Immature natural killer cell (primary cell): ENCODE results near the gene MYO5B. TPM values are rescaled to one million over a fixed set of nuclear protein-coding genes. Genes with fewer than 3 reads are reported as not detected.
A peak's percentile ranks its signal among the peaks of the same experiment; 100 is the strongest.

Experiments
- DNase-seq, 3 donors: peaks; one replicate each; pipeline ENCODE4 v3.0.0; 2022; ENCODE audit warnings: mixed read lengths in 1 of 3
- H3K27ac Mint-ChIP-seq, 6 donors: one replicate each; pipeline ENCODE4 v1.8.0; 2020; ENCODE audit warnings: mixed read lengths in 6 of 6, mild to moderate bottlenecking in 5 of 6, inconsistent platforms in 4 of 6, moderate library complexity in 3 of 6
- H3K27me3 Mint-ChIP-seq, 3 donors: one replicate each; pipeline ENCODE4 v1.8.0; 2020 to 2021; ENCODE audit warnings: low read depth in 3 of 3, mild to moderate bottlenecking in 3 of 3, mixed read lengths in 3 of 3, moderate library complexity in 3 of 3, inconsistent platforms in 1 of 3
- H3K36me3 Mint-ChIP-seq, 3 donors: one replicate each; pipeline ENCODE4 v1.8.0; 2020; ENCODE audit warnings: mixed read lengths in 3 of 3, inconsistent platforms in 2 of 3, mild to moderate bottlenecking in 2 of 3
- H3K4me1 Mint-ChIP-seq, 2 donors: one replicate each; pipeline ENCODE4 v1.8.0; 2020; ENCODE audit warnings: inconsistent platforms in 2 of 2, mild to moderate bottlenecking in 2 of 2, mixed read lengths in 2 of 2, moderate library complexity in 1 of 2
- H3K4me3 Mint-ChIP-seq, 5 donors: one replicate each; pipeline ENCODE4 v1.8.0; 2020; ENCODE audit warnings: mild to moderate bottlenecking in 5 of 5, mixed read lengths in 5 of 5, inconsistent platforms in 3 of 5, moderate library complexity in 3 of 5
- H3K9me3 Mint-ChIP-seq, 6 donors: one replicate each; pipeline ENCODE4 v1.8.0; 2020; ENCODE audit warnings: mild to moderate bottlenecking in 6 of 6, mixed read lengths in 6 of 6, inconsistent platforms in 4 of 6, moderate library complexity in 3 of 6
- polyA plus RNA-seq, 3 donors: library from polyadenylated mRNA; unstranded; fragments of 300-500 nt; fragmentation: Illumina TruSeq; gene quantifications; one replicate each; pipeline ENCODE4 v1.2.3, GENCODE V29; 2021

The MYO5B gene
- polyA plus RNA-seq, 3 donors from 2014 or later = 0.04 TPM; not detected in 2

GRCh38 chr18:49847524-49847923 lies 347.4 kb downstream of the MYO5B start:
- H3K4me3 Mint-ChIP-seq = no peak overlapping the region
- no peak for DNase-seq
- no peaks in the 10 kb centered on the region for H3K36me3 Mint-ChIP-seq
- peaks cover 12 to 22% of the 10 kb centered on the region in 2 donors for H3K4me1 Mint-ChIP-seq
- no peaks in the 10 kb centered on the region for H3K9me3 Mint-ChIP-seq
- peak overlapping the region in 1 of 6 donors; percentile 73 for H3K27ac Mint-ChIP-seq
- H3K27me3 Mint-ChIP-seq = peaks cover 0 to 12% (median 0%) of the 10 kb centered on the region in 3 donors

- no peak overlapping the region for H3K4me3 Mint-ChIP-seq
- H3K36me3 Mint-ChIP-seq = no peaks in the 10 kb centered on the region
- no peak for DNase-seq
- H3K4me1 Mint-ChIP-seq = peaks cover 12 to 27% of the 10 kb centered on the region in 2 donors
- H3K27ac Mint-ChIP-seq = no peak overlapping the region
- H3K27me3 Mint-ChIP-seq = peaks cover 0 to 12% (median 0%) of the 10 kb centered on the region in 3 donors
- no peaks in the 10 kb centered on the region for H3K9me3 Mint-ChIP-seq
Measured at GRCh38 chr18:49846718-49847470, 348.1 kb downstream of the MYO5B start.

GRCh38 chr18:49846361-49846662 lies 348.6 kb downstream of the MYO5B start:
- H3K27me3 Mint-ChIP-seq = peaks cover 0 to 12% (median 0%) of the 10 kb centered on the region in 3 donors
- H3K4me1 Mint-ChIP-seq = peaks cover 14 to 33% of the 10 kb centered on the region in 2 donors
- no peaks in the 10 kb centered on the region for H3K36me3 Mint-ChIP-seq
- no peak overlapping the region for H3K4me3 Mint-ChIP-seq
- H3K9me3 Mint-ChIP-seq = no peaks in the 10 kb centered on the region
- no peak overlapping the region for H3K27ac Mint-ChIP-seq
- no peak for DNase-seq

GRCh38 chr18:49845629-49846360 lies 349.2 kb downstream of the MYO5B start:
- Mint-ChIP-seq H3K27ac (no peak overlapping the region), H3K9me3 (no peaks in the 10 kb centered on the region), H3K27me3 (peaks cover 0 to 12% (median 0%) of the 10 kb centered on the region in 3 donors), H3K4me1 (peaks cover 14 to 33% of the 10 kb centered on the region in 2 donors), H3K36me3 (no peaks in the 10 kb centered on the region), H3K4me3 (no peak overlapping the region)
- DNase-seq = no peak

- Mint-ChIP-seq H3K27me3 (peaks cover 0 to 12% (median 0%) of the 10 kb centered on the region in 3 donors), H3K4me1 (peaks cover 17 to 40% of the 10 kb centered on the region in 2 donors), H3K36me3 (no peaks in the 10 kb centered on the region), H3K27ac (peak overlapping the region in 1 of 6 donors; percentile 22), H3K4me3 (no peak overlapping the region), H3K9me3 (no peaks in the 10 kb centered on the region)
- no peak for DNase-seq
Measured at GRCh38 chr18:49844903-49845302, 350.0 kb downstream of the MYO5B start.

- DNase-seq = no peak
- H3K4me1 Mint-ChIP-seq = peaks cover 17 to 48% of the 10 kb centered on the region in 2 donors
- H3K4me3 Mint-ChIP-seq = no peak overlapping the region
- peaks cover 0 to 12% (median 0%) of the 10 kb centered on the region in 3 donors for H3K27me3 Mint-ChIP-seq
- H3K9me3 Mint-ChIP-seq = no peaks in the 10 kb centered on the region
- H3K36me3 Mint-ChIP-seq = peaks cover 0 to 2% (median 0%) of the 10 kb centered on the region in 3 donors
- H3K27ac Mint-ChIP-seq = peak overlapping the region in 1 of 6 donors; percentile 12
Measured at GRCh38 chr18:49843778-49844625, 350.9 kb downstream of the MYO5B start.

- H3K4me3 Mint-ChIP-seq = no peak overlapping the region
- peaks cover 0 to 4% (median 0%) of the 10 kb centered on the region in 3 donors for H3K36me3 Mint-ChIP-seq
- peaks cover 16 to 57% of the 10 kb centered on the region in 2 donors for H3K4me1 Mint-ChIP-seq
- peak overlapping the region in 1 of 6 donors; percentile 32 for H3K27ac Mint-ChIP-seq
- H3K9me3 Mint-ChIP-seq = no peaks in the 10 kb centered on the region
- DNase-seq = no peak
- H3K27me3 Mint-ChIP-seq = peaks cover 0 to 5% (median 0%) of the 10 kb centered on the region in 3 donors
Measured at GRCh38 chr18:49843131-49843530, 351.8 kb downstream of the MYO5B start.

GRCh38 chr18:49842656-49843055 lies 352.3 kb downstream of the MYO5B start:
- DNase-seq = no peak
- Mint-ChIP-seq H3K4me1 (peaks cover 16 to 62% of the 10 kb centered on the region in 2 donors), H3K9me3 (no peaks in the 10 kb centered on the region), H3K36me3 (peaks cover 0 to 4% (median 0%) of the 10 kb centered on the region in 3 donors), H3K4me3 (no peak overlapping the region), H3K27ac (no peak overlapping the region), H3K27me3 (peaks cover 0 to under 1% (median 0%) of the 10 kb centered on the region in 3 donors)

- Mint-ChIP-seq H3K27me3 (no peaks in the 10 kb centered on the region), H3K27ac (peak overlapping the region in 3 of 6 donors; percentile 16 to 71 (median 24)), H3K4me3 (no peak overlapping the region), H3K36me3 (peaks cover 0 to 4% (median 2%) of the 10 kb centered on the region in 3 donors), H3K4me1 (peaks cover 18 to 73% of the 10 kb centered on the region in 2 donors), H3K9me3 (no peaks in the 10 kb centered on the region)
- no peak for DNase-seq
Measured at GRCh38 chr18:49841236-49842217, 353.4 kb downstream of the MYO5B start.

GRCh38 chr18:49839012-49839411 lies 355.9 kb downstream of the MYO5B start:
- peaks cover 0 to 4% (median 2%) of the 10 kb centered on the region in 3 donors for H3K36me3 Mint-ChIP-seq
- no peak for DNase-seq
- peaks cover 25 to 83% of the 10 kb centered on the region in 2 donors for H3K4me1 Mint-ChIP-seq
- H3K4me3 Mint-ChIP-seq = no peak overlapping the region
- no peaks in the 10 kb centered on the region for H3K9me3 Mint-ChIP-seq
- peak overlapping the region in 1 of 6 donors; percentile 5 for H3K27ac Mint-ChIP-seq
- no peaks in the 10 kb centered on the region for H3K27me3 Mint-ChIP-seq

- no peak for DNase-seq
- peaks cover 0 to 4% (median 2%) of the 10 kb centered on the region in 3 donors for H3K36me3 Mint-ChIP-seq
- H3K4me1 Mint-ChIP-seq = peaks cover 22 to 83% of the 10 kb centered on the region in 2 donors
- H3K27me3 Mint-ChIP-seq = no peaks in the 10 kb centered on the region
- no peaks in the 10 kb centered on the region for H3K9me3 Mint-ChIP-seq
- H3K27ac Mint-ChIP-seq = no peak overlapping the region
- H3K4me3 Mint-ChIP-seq = no peak overlapping the region
Measured at GRCh38 chr18:49838381-49838780, 356.6 kb downstream of the MYO5B start.

- Mint-ChIP-seq H3K27ac (no peak overlapping the region), H3K36me3 (peaks cover 0 to 4% (median 2%) of the 10 kb centered on the region in 3 donors), H3K4me1 (peaks cover 20 to 83% of the 10 kb centered on the region in 2 donors)
Measured at GRCh38 chr18:49837889-49838288, 357.1 kb downstream of the MYO5B start.

More at GRCh38 chr18:49837889-49838288, 357.1 kb downstream of the MYO5B start:
- DNase-seq = no peak
- Mint-ChIP-seq H3K9me3 (no peaks in the 10 kb centered on the region), H3K27me3 (no peaks in the 10 kb centered on the region), H3K4me3 (no peak overlapping the region)
